Natural killer cell treated with Interleukin-12 subunit alpha and Interleukin-12 subunit beta and Interleukin-15 and Interleukin-18, amount 100 ng/mL, for 72 hours (primary cell): Measurements from ENCODE around the gene TECRL. TPM values are rescaled to one million over a fixed set of nuclear protein-coding genes. Genes with fewer than 3 reads are reported as not detected.

Source experiments
- ATAC-seq, 2 donors: fragments of 150-1000 bp; cut with Tn5 transposase in 1 of 2; sonication (Bioruptor Pico), chemical (Tn5 transposase) in 1 of 2; 2 replicates each; pipeline ENCODE4 v1.10.0; 2021
- DNase-seq: peaks from one replicate; pipeline ENCODE4 v3.0.0; 2022; ENCODE audit warnings: low spot score
- H3K27ac Mint-ChIP-seq, 2 donors: 1 replicate in 1 of 2; 2 replicates in 1 of 2; pipeline ENCODE4 v1.8.0; 2022; ENCODE audit warnings: mixed read lengths in 2 of 2, mild to moderate bottlenecking in 1 of 2, moderate library complexity in 1 of 2
- H3K27me3 Mint-ChIP-seq, 2 donors: 1 replicate in 1 of 2; 2 replicates in 1 of 2; pipeline ENCODE4 v1.8.0; 2022; ENCODE audit warnings: mixed read lengths in 2 of 2
- H3K36me3 Mint-ChIP-seq: one replicate; pipeline ENCODE4 v1.8.0; 2022; ENCODE audit warnings: mixed read lengths
- H3K4me1 Mint-ChIP-seq, 2 donors: 1 replicate in 1 of 2; 2 replicates in 1 of 2; pipeline ENCODE4 v1.8.0; 2022; ENCODE audit warnings: low read depth in 2 of 2, mixed read lengths in 2 of 2, mild to moderate bottlenecking in 1 of 2
- H3K4me3 Mint-ChIP-seq: one replicate; pipeline ENCODE4 v1.8.0; 2022; ENCODE audit warnings: mixed read lengths
- H3K9me3 Mint-ChIP-seq: 2 replicates; pipeline ENCODE4 v1.8.0; 2022; ENCODE audit warnings: mixed read lengths
- total RNA-seq, 2 donors: library from RNA; stranded (reverse); gene quantifications; one replicate each; pipeline ENCODE4 v1.2.3, GENCODE V29; 2022

The TECRL gene
- total RNA-seq, 2 donors from 2014 or later: not detected

GRCh38 chr4:64266669-64267068 is 142.6 kb downstream of the TECRL start:
- peaks cover 12% of the 10 kb centered on the region for H3K9me3 Mint-ChIP-seq
- no peak overlapping the region for H3K4me3 Mint-ChIP-seq
- no peak overlapping the region for H3K27ac Mint-ChIP-seq
- H3K4me1 Mint-ChIP-seq: no peaks in the 10 kb centered on the region
- DNase-seq (no peak), ATAC-seq (no peak)
- peaks cover 11% of the 10 kb centered on the region for H3K36me3 Mint-ChIP-seq
- no peaks in the 10 kb centered on the region for H3K27me3 Mint-ChIP-seq

- Mint-ChIP-seq H3K27ac (no peak overlapping the region), H3K36me3 (peaks cover 11% of the 10 kb centered on the region), H3K4me3 (no peak overlapping the region), H3K9me3 (peaks cover 12% of the 10 kb centered on the region), H3K4me1 (no peaks in the 10 kb centered on the region), H3K27me3 (no peaks in the 10 kb centered on the region)
- no peak for DNase-seq
- no peak for ATAC-seq
Observed at GRCh38 chr4:64266263-64266662, 143.0 kb downstream of the TECRL start.

- Mint-ChIP-seq H3K27ac (no peak overlapping the region), H3K36me3 (peaks cover 13% of the 10 kb centered on the region), H3K4me1 (no peaks in the 10 kb centered on the region), H3K9me3 (peaks cover 9% of the 10 kb centered on the region), H3K4me3 (no peak overlapping the region), H3K27me3 (no peaks in the 10 kb centered on the region)
- DNase-seq: no peak
- ATAC-seq: no peak
Observed at GRCh38 chr4:64251781-64252180, 157.5 kb downstream of the TECRL start.

GRCh38 chr4:64250488-64250887 is 158.8 kb downstream of the TECRL start:
- H3K27me3 Mint-ChIP-seq: no peaks in the 10 kb centered on the region
- H3K4me3 Mint-ChIP-seq: no peak overlapping the region
- ATAC-seq (no peak), DNase-seq (no peak)
- H3K9me3 Mint-ChIP-seq: peaks cover 13% of the 10 kb centered on the region
- peaks cover 13% of the 10 kb centered on the region for H3K36me3 Mint-ChIP-seq
- no peak overlapping the region for H3K27ac Mint-ChIP-seq
- H3K4me1 Mint-ChIP-seq: no peaks in the 10 kb centered on the region

- no peak for DNase-seq
- Mint-ChIP-seq H3K27ac (no peak overlapping the region), H3K4me3 (no peak overlapping the region), H3K27me3 (no peaks in the 10 kb centered on the region), H3K9me3 (peaks cover 13% of the 10 kb centered on the region), H3K36me3 (peaks cover 13% of the 10 kb centered on the region), H3K4me1 (no peaks in the 10 kb centered on the region)
- ATAC-seq: no peak
Observed at GRCh38 chr4:64250061-64250460, 159.2 kb downstream of the TECRL start.

GRCh38 chr4:64248186-64248585 is 161.1 kb downstream of the TECRL start:
- Mint-ChIP-seq H3K27ac (no peak overlapping the region), H3K36me3 (peaks cover 17% of the 10 kb centered on the region), H3K4me3 (no peak overlapping the region), H3K27me3 (no peaks in the 10 kb centered on the region), H3K9me3 (peaks cover 17% of the 10 kb centered on the region), H3K4me1 (no peaks in the 10 kb centered on the region)
- no peak for DNase-seq
- ATAC-seq: no peak

GRCh38 chr4:64230709-64231310 is 178.4 kb downstream of the TECRL start:
- H3K27me3 Mint-ChIP-seq: no peaks in the 10 kb centered on the region
- H3K27ac Mint-ChIP-seq: no peak overlapping the region
- DNase-seq (no peak), ATAC-seq (no peak)
- H3K9me3 Mint-ChIP-seq: peaks cover 22% of the 10 kb centered on the region
- H3K4me1 Mint-ChIP-seq: no peaks in the 10 kb centered on the region
- no peak overlapping the region for H3K4me3 Mint-ChIP-seq
- H3K36me3 Mint-ChIP-seq: peaks cover 4% of the 10 kb centered on the region
